KOPT-K1 (cell line): ENCODE data around the gene ZNF521.
A peak's percentile ranks its signal among the peaks of the same experiment; 100 is the strongest.

Experiments
- H3K27ac ChIP-seq: fragments of 200-600 bp; sonication (generic); 2 replicates; pipeline ENCODE4 v1.5.1; 2016; ENCODE audit warnings: antibody characterized with exemption, mild to moderate bottlenecking, low read depth, low read length; ENCODE audit not compliant: poor library complexity, severe bottlenecking
- H3K36me3 ChIP-seq: fragments of 200-600 bp; sonication (generic); 2 replicates; pipeline ENCODE4 v1.5.1; 2017; ENCODE audit warnings: antibody characterized with exemption, mild to moderate bottlenecking, low read length, moderate library complexity; ENCODE audit not compliant: insufficient read depth
- H3K9me3 ChIP-seq: fragments of 200-600 bp; sonication (generic); 2 replicates; pipeline ENCODE4 v1.5.1; 2017; ENCODE audit warnings: antibody characterized with exemption, low read length, mild to moderate bottlenecking; ENCODE audit not compliant: insufficient read depth, poor library complexity, severe bottlenecking

Gene ZNF521

GRCh38 chr18:25256439-25256838 is 95.5 kb downstream of the ZNF521 start:
- no peaks in the 10 kb centered on the region for H3K9me3 ChIP-seq
- H3K36me3 ChIP-seq: no peaks in the 10 kb centered on the region
- H3K27ac ChIP-seq: no peak overlapping the region

- Histone ChIP-seq H3K9me3 (no peaks in the 10 kb centered on the region), H3K27ac (no peak overlapping the region), H3K36me3 (no peaks in the 10 kb centered on the region)
These were observed 98.2 kb downstream of the ZNF521 start for GRCh38 chr18:25253779-25254178.

DNA sequence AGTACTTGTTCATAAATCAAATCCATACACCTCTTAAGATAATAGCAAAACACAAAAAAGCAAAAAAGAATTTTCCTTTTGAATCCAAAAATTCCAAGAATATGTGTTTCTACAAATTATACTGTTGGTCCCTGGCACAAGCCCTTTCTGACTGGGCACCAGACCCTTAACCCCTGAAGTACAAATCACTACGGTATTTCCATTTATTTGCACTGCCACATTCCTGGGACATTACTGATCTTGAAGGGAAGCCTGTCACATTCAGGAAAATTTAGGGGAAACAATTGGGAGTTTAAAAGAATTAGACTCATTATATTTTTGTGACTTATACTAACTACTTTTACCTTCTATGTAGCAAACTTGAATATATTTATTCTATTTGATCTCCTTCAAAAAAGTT is 98.8 kb downstream of the ZNF521 start:
- H3K36me3 ChIP-seq: no peaks in the 10 kb centered on the region
- H3K27ac ChIP-seq: no peak overlapping the region
- no peaks in the 10 kb centered on the region for H3K9me3 ChIP-seq

GRCh38 chr18:25251068-25251467 is 100.9 kb downstream of the ZNF521 start:
- no peaks in the 10 kb centered on the region for H3K36me3 ChIP-seq
- H3K9me3 ChIP-seq: no peaks in the 10 kb centered on the region
- no peak overlapping the region for H3K27ac ChIP-seq

- no peaks in the 10 kb centered on the region for H3K36me3 ChIP-seq
- no peak overlapping the region for H3K27ac ChIP-seq
- no peaks in the 10 kb centered on the region for H3K9me3 ChIP-seq
These were observed 101.5 kb downstream of the ZNF521 start for GRCh38 chr18:25250474-25250851.

DNA sequence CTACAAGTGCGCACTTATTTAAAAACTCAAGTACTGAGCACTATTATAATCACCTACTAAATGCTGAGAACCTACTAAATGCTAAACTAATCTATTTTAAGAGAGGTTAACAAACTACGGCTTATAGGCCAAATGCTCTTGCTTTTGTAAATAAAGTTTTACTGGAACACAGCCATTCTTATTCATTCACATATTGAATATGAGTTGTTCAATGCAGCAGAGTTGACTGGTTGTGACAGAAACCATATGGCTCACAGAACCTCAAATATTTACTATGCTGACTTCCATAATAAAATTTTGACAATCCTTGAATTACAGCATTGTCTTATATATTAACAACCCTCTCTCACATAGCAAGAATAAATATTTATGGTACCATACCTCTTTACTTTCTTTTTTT is 103.2 kb downstream of the ZNF521 start:
- Histone ChIP-seq H3K27ac (no peak overlapping the region), H3K9me3 (no peaks in the 10 kb centered on the region), H3K36me3 (no peaks in the 10 kb centered on the region)

DNA sequence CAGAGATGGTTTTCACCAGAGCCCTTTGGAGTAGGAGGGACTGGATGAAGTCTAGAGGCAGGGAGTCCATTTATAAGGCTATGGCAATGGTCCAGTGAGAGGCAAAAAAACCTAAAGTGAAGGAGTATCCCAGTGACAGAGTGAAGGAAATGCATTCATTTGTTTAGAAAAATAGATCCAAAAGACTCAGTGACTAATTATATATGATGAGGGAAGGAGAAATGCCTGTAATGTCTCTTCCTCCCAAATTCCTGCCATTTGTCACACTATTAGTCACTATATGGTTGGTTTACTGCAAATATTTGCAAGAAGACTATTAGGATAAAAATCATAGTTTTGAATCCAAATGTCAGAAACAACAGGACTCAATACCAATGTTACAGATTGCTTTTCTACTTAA is 104.2 kb downstream of the ZNF521 start:
- Histone ChIP-seq H3K9me3 (no peaks in the 10 kb centered on the region), H3K27ac (no peak overlapping the region)

GRCh38 chr18:25244924-25245698 is 106.9 kb downstream of the ZNF521 start:
- Histone ChIP-seq H3K36me3 (no peaks in the 10 kb centered on the region), H3K9me3 (no peaks in the 10 kb centered on the region), H3K27ac (no peak overlapping the region)

More for the DNA sequence above, 104.2 kb downstream of the ZNF521 start:
- no peaks in the 10 kb centered on the region for H3K36me3 ChIP-seq

GRCh38 chr18:25244170-25244569 is 107.8 kb downstream of the ZNF521 start:
- H3K9me3 ChIP-seq: no peaks in the 10 kb centered on the region
- peak overlapping the region; percentile 56 for H3K27ac ChIP-seq
- no peaks in the 10 kb centered on the region for H3K36me3 ChIP-seq

DNA sequence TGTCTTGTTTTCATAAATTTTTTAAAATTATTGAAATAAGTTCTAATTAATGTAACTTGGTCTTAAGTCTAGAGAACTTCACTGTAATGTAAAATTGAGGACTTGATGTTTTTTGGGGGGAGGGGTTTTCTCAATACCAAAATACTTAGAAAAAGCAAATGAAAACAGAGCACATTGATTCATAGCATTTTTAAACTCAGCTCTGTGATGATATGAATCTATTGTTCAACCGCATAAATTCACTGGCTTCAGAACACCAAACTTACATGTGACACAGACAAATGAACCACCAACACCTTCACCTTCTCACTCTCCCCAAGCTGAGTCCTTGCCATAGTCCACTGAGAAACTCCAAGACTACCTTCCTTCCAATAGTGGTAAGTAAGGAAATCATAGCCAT is 108.2 kb downstream of the ZNF521 start:
- Histone ChIP-seq H3K9me3 (no peaks in the 10 kb centered on the region), H3K27ac (peak overlapping the region; percentile 56)

DNA sequence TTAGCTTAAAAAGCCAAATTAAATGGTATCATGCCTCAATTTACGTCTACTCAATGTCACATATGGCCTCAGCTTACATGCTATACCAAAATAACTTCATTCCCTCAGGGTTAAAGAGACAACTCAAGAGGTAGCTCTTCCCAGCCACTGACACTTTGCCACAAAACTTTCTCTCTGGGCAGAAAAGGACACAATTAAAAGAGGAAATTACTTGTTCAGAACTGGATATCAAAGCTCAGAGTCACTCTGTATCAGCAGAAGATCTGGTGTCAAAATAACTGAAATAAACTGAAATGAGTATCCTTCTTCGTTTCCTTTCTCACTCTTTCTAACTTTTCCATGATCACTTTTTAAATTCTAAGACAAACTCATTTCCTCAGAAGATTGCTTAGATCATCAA is 108.7 kb downstream of the ZNF521 start:
- Histone ChIP-seq H3K9me3 (no peaks in the 10 kb centered on the region), H3K27ac (peak overlapping the region; percentile 56), H3K36me3 (no peaks in the 10 kb centered on the region)

More for the DNA sequence above, 108.2 kb downstream of the ZNF521 start:
- H3K36me3 ChIP-seq: no peaks in the 10 kb centered on the region

DNA sequence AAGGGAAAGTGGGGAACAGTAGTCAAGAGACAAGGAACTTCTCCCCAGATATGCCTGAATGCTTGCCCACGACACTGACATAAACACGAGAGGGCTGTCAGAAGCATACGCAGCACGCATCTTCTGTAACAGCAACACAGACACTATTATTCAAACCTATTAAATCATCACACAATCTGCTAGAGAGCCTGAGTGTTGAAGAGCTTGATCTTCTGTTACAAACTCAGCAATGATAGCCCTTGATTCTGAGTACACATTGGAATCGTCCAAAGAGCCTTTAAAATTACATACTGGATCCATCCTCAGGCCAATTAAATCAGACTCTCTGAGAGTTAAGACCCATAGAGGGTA is 111.6 kb downstream of the ZNF521 start:
- Histone ChIP-seq H3K9me3 (no peaks in the 10 kb centered on the region), H3K27ac (peak overlapping the region; percentile 79), H3K36me3 (no peaks in the 10 kb centered on the region)

DNA sequence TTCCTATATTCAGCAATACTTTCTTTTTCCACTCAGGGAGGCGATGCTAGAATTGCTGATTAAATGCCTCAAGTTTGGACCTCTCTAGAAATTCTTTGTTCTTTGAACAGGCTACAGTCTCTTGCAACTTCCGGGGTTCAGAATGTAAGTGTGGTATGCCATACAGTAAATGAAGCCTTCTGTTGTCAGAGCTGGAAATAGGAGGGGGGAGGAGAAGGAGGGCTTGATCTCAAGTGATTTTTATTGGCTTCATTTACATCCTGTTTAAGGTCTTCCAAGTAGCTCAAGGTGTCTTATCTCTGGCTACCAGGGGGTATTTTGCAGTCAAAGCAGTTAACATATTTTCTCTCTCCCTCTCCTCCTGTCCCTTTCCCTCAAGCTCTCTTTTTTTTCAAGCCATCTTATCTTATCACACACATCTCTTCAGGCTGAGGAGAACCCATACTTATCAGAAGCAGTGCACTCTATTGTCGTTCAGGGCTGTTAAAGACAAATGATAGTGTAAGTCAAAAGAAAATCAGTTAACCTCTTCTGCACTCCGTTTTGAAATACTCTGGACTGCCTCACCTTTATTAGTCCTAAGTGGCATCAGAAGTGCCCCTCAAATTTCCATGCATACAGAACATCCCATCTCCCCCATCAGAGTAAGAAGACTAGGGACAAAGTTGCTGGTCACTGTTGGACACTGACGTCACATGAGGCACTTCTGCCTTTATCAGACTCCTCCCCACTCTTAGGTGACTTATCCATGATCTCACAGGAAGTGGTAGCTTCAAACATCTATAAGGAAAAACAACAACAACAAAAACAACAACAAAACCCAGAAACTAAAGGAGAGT is 112.2 kb downstream of the ZNF521 start:
- Histone ChIP-seq H3K27ac (peak overlapping the region; percentile 79), H3K36me3 (no peaks in the 10 kb centered on the region), H3K9me3 (no peaks in the 10 kb centered on the region)

DNA sequence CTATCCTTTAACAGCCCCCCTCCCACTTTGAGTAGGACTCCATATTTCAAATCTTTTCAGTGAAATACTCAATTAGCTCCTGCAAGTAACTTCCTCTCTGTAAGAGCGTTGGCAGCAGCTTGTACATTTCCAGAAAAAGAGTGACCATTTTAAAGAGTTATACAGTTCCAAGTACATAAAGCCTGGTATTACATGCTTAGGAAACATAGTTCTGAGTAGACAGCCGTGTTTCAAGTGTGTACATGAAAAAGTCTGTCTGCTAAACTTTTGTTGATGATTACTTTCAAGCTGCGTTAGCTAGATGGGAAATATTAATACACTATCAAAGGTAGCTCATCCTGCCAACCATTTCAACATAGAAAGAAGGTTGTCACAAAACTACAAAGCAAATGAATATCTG is 112.8 kb downstream of the ZNF521 start:
- no peaks in the 10 kb centered on the region for H3K36me3 ChIP-seq
- peak overlapping the region; percentile 79 for H3K27ac ChIP-seq
- no peaks in the 10 kb centered on the region for H3K9me3 ChIP-seq

GRCh38 chr18:25237571-25238267 is 114.2 kb downstream of the ZNF521 start:
- Histone ChIP-seq H3K27ac (no peak overlapping the region), H3K36me3 (no peaks in the 10 kb centered on the region), H3K9me3 (no peaks in the 10 kb centered on the region)
